ENCODE data around the gene RORC. TPM values are rescaled to one million over a fixed set of nuclear protein-coding genes. Genes with fewer than 3 reads are reported as not detected.

RORC gene
- total RNA-seq, 1 experiment from 2014 or later, result 0.26 TPM

- Histone ChIP-seq H3K27ac (ENCODE audit: low read length) (no peak overlapping the region), H3K9ac (ENCODE audit: low read length) (no peak overlapping the region), H3K4me1 (ENCODE audit: insufficient read depth, low read length) (no peaks in the 10 kb centered on the region), H3K27me3 (ENCODE audit: low read length) (peaks cover 19% of the 10 kb centered on the region), H3K4me3 (ENCODE audit: low read length) (no peak overlapping the region), H4K20me1 (ENCODE audit: low read length) (no peaks in the 10 kb centered on the region), H3K9me3 (ENCODE audit: low read length) (no peaks in the 10 kb centered on the region), H3K36me3 (ENCODE audit: low read depth, low read length) (no peaks in the 10 kb centered on the region), H2AFZ (ENCODE audit: low read length) (no peak overlapping the region), H3K4me2 (ENCODE audit: low read length) (no peak overlapping the region), H3K79me2 (ENCODE audit: low read length) (no peaks in the 10 kb centered on the region), H3F3A (ENCODE audit: low read length, unreplicated experiment) (no peaks in the 10 kb centered on the region), H3K9me2 (replicated peaks; ENCODE audit: low read length) (no peaks in the 10 kb centered on the region)
- DNase-seq, result no peak
- no TSS peak for BruUV-seq (replicated peaks)
- ChIA-PET POLR2A (ENCODE audit: unreplicated experiment) (no interaction called here), CTCF (no interaction called here)
- TF ChIP-seq EZH2phosphoT487 (IDR thresholded peaks at IDR 0.05; ENCODE audit: borderline replicate concordance, low read length) (no peak), CTCF (conservative IDR thresholded peaks at IDR 0.05; ENCODE audit: low read depth, low read length) (no peak), EZH2 (IDR thresholded peaks at IDR 0.05; ENCODE audit: low read length, unreplicated experiment) (no peak)
- ATAC-seq, result no peak
- intact Hi-C loops (cut with micrococcal nuclease), result no loop called here
These were observed 29.2 kb downstream of the RORC start for GRCh38 chr1:151802372-151802771.

DNA sequence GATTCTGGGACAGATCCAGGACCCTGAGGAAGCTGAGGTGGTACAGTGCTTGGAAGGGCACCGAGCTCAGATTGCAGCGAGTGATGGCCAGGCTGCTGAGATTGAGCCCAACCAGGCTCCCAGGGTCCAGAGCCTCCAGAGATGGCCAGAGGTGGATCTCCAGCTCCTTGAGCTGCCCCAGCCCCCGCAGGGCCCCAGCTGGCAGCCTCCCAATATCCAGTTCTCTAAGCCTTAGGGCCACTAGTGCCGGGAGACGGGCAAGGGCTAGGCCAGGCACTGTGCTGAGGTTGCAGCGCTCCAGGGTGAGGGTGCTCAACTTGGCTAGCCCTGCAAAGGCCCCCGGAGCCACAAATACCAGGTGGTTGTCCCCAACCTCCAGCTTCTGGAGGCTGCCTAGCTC, 29.8 kb downstream of the RORC start:
- Histone ChIP-seq H3K9me2 (replicated peaks; ENCODE audit: low read length) (no peaks in the 10 kb centered on the region), H3K27ac (ENCODE audit: low read length) (no peak overlapping the region), H3F3A (ENCODE audit: low read length, unreplicated experiment) (no peaks in the 10 kb centered on the region), H3K27me3 (ENCODE audit: low read length) (peaks cover 19% of the 10 kb centered on the region), H4K20me1 (ENCODE audit: low read length) (no peaks in the 10 kb centered on the region), H3K9me3 (ENCODE audit: low read length) (no peaks in the 10 kb centered on the region), H3K4me2 (ENCODE audit: low read length) (no peak overlapping the region), H3K4me1 (ENCODE audit: insufficient read depth, low read length) (no peaks in the 10 kb centered on the region), H3K9ac (ENCODE audit: low read length) (no peak overlapping the region), H3K36me3 (ENCODE audit: low read depth, low read length) (no peaks in the 10 kb centered on the region), H2AFZ (ENCODE audit: low read length) (no peak overlapping the region), H3K4me3 (ENCODE audit: low read length) (no peak overlapping the region), H3K79me2 (ENCODE audit: low read length) (no peaks in the 10 kb centered on the region)
- no peak for TF ChIP-seq EZH2phosphoT487 (IDR thresholded peaks at IDR 0.05; ENCODE audit: borderline replicate concordance, low read length)
- TF ChIP-seq CTCF (conservative IDR thresholded peaks at IDR 0.05; ENCODE audit: low read depth, low read length), result no peak
- no peak for TF ChIP-seq EZH2 (IDR thresholded peaks at IDR 0.05; ENCODE audit: low read length, unreplicated experiment)
- BruUV-seq (replicated peaks), result no TSS peak
- ChIA-PET POLR2A (ENCODE audit: unreplicated experiment) (no interaction called here), CTCF (no interaction called here)
- ATAC-seq (no peak), DNase-seq (no peak)
- intact Hi-C loops (cut with micrococcal nuclease), result no loop called here

DNA sequence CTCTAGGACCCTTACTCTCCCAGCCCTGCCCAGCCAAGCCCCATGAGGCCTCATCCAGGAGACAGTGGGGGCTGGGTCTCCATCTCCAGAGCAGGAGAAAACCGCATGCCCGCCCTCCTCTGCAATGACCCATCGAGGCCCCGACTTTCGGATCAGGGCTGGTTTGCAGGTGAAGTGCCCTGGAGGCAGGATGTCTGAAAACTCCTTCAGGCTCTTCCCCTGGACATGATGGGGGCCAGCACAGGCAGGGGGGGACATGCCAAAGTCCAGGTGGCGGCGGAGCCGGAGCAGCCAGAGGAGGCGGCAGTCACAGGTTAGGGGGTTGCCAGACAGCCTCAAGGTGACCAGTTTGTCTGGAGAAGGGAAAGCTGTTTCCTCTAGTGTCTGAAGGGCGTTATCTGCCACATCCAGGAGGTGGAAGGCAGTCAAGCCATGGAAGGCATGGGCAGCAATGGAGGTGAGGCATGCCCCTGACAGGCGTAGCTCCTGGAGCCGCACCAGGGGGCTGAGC, 30.2 kb downstream of the RORC start:
- H3F3A ChIP-seq (ENCODE audit: low read length, unreplicated experiment), result no peaks in the 10 kb centered on the region
- CTCF ChIA-PET, result no interaction called here
- no peaks in the 10 kb centered on the region for H3K79me2 ChIP-seq (ENCODE audit: low read length)
- DNase-seq, result no peak
- peaks cover 19% of the 10 kb centered on the region for H3K27me3 ChIP-seq (ENCODE audit: low read length)
- H4K20me1 ChIP-seq (ENCODE audit: low read length), result no peaks in the 10 kb centered on the region
- H3K4me1 ChIP-seq (ENCODE audit: insufficient read depth, low read length), result no peaks in the 10 kb centered on the region
- no peak overlapping the region for H3K4me3 ChIP-seq (ENCODE audit: low read length)
- TF ChIP-seq CTCF (conservative IDR thresholded peaks at IDR 0.05; ENCODE audit: low read depth, low read length) (no peak), EZH2phosphoT487 (IDR thresholded peaks at IDR 0.05; ENCODE audit: borderline replicate concordance, low read length) (no peak), EZH2 (IDR thresholded peaks at IDR 0.05; ENCODE audit: low read length, unreplicated experiment) (no peak)
- BruUV-seq (replicated peaks), result no TSS peak
- no peaks in the 10 kb centered on the region for H3K9me3 ChIP-seq (ENCODE audit: low read length)
- H2AFZ ChIP-seq (ENCODE audit: low read length), result no peak overlapping the region
- no peak overlapping the region for H3K9ac ChIP-seq (ENCODE audit: low read length)
- intact Hi-C loops (cut with micrococcal nuclease), result no loop called here
- H3K36me3 ChIP-seq (ENCODE audit: low read depth, low read length), result no peaks in the 10 kb centered on the region
- no peak for ATAC-seq
- no peak overlapping the region for H3K27ac ChIP-seq (ENCODE audit: low read length)
- no peak overlapping the region for H3K4me2 ChIP-seq (ENCODE audit: low read length)
- no peaks in the 10 kb centered on the region for H3K9me2 ChIP-seq (replicated peaks; ENCODE audit: low read length)
- POLR2A ChIA-PET (ENCODE audit: unreplicated experiment), result no interaction called here
